ENCODE measurements around the gene UCP3.

- TF ChIP-seq, protein P1, sequence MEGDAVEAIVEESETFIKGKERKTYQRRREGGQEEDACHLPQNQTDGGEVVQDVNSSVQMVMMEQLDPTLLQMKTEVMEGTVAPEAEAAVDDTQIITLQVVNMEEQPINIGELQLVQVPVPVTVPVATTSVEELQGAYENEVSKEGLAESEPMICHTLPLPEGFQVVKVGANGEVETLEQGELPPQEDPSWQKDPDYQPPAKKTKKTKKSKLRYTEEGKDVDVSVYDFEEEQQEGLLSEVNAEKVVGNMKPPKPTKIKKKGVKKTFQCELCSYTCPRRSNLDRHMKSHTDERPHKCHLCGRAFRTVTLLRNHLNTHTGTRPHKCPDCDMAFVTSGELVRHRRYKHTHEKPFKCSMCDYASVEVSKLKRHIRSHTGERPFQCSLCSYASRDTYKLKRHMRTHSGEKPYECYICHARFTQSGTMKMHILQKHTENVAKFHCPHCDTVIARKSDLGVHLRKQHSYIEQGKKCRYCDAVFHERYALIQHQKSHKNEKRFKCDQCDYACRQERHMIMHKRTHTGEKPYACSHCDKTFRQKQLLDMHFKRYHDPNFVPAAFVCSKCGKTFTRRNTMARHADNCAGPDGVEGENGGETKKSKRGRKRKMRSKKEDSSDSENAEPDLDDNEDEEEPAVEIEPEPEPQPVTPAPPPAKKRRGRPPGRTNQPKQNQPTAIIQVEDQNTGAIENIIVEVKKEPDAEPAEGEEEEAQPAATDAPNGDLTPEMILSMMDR (IDR thresholded peaks at IDR 0.05): no peak
- TF ChIP-seq POLR2A (IDR thresholded peaks at IDR 0.05): no peak
Measured at GRCh38 chr11:73977856-73978519, 30.9 kb downstream of the UCP3 start.
